H1 (cell line): ENCODE data around the gene MRPL55. TPM values are rescaled to one million over a fixed set of nuclear protein-coding genes. Genes with fewer than 3 reads are reported as not detected.

Experiments used
- SIX5 ChIP-seq: IDR thresholded peaks from 2 replicates; pipeline ENCODE4 v1.6.1; 2011; ENCODE audit warnings: mild to moderate bottlenecking, low read depth, low read length
- TAF7 ChIP-seq: optimal IDR thresholded peaks from 2 replicates; pipeline ENCODE3; 2011; ENCODE audit warnings: low read depth, mild to moderate bottlenecking, inconsistent platforms, low read length, moderate library complexity, borderline replicate concordance
- polyA plus RNA-seq, 7 experiments: library from polyadenylated mRNA; depleted of rRNA in 3 of 7; stranded (reverse) in 5 of 7; unstranded in 2 of 7; fragments of >200 nt in 5 of 7; fragments of 200-250 nt in 2 of 7; gene quantifications; 1 replicate in 5 of 7; 2 replicates in 1 of 7; 4 replicates in 1 of 7; pipeline versions ENCODE4 v1.2.1 to v1.2.3, GENCODE V29; 2011 to 2013; ENCODE audit warnings: missing spikeins in 2 of 7, mixed read lengths in 2 of 7
- total RNA-seq: library from RNA; stranded (reverse); fragmentation: NEBNext Ultra II Directional; extraction: Animal tissue kit (Norgen Biotek cat#: 25700); gene quantifications from 2 replicates; pipeline ENCODE4 v1.2.1, GENCODE V29; 2021

The MRPL55 gene
- total and polyA plus RNA-seq, 2 of the 8 experiments (the other 6 are each of a cell fraction or from before 2014, with no cell fraction given) = 59.0 to 244 TPM

GRCh38 chr1:228142155-228142691 lies 33.1 kb upstream of the MRPL55 start (continued):
- TF ChIP-seq TAF7 (no peak), SIX5 (no peak)
